ENCODE data around the gene PEX5. TPM values are rescaled to one million over a fixed set of nuclear protein-coding genes. Genes with fewer than 3 reads are reported as not detected.
A peak's percentile ranks its signal among the peaks of the same experiment; 100 is the strongest.
"Not testable (repeated sequence)": the region's sequence is repeated elsewhere in the genome, so short reads cannot be mapped to it uniquely, and the experiment has no call there.

Gene PEX5
- total RNA-seq, 1 donor from 2014 or later = 20.2 TPM

DNA sequence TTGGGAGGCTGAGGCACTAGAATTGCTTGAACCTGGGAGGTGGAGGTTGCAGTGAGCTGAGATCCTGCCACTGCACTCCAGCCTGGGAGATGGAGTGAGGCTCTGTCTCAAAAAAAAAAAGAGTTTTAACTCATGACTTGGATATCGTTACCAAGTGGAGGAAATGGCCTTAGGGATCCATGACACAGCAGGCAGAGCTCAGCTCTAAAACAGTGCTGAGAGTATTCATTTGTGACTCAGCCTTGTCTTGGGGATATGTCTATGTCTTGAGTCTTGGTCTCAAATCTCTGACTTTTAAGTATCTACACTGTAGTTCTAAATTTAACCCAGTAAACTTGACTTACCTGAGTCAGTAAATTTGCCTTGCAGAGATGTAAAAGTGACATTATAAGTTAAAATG is 8.8 kb upstream of the PEX5 start:
- Mint-ChIP-seq H3K27ac (no peak overlapping the region), H3K36me3 (no peaks in the 10 kb centered on the region), H3K9me3 (peaks cover 15% of the 10 kb centered on the region), H3K4me3 (no peak overlapping the region), H3K4me1 (peaks cover 4% of the 10 kb centered on the region), H3K27me3 (ENCODE audit: insufficient read depth, low read depth) (peaks cover 10% of the 10 kb centered on the region)
- Histone ChIP-seq H4K20me1 (ENCODE audit: low read depth) (no peaks in the 10 kb centered on the region), H3K27ac (no peak overlapping the region), H3K4me2 (no peak overlapping the region), H3K9ac (no peak overlapping the region), H3K27me3 (no peaks in the 10 kb centered on the region), H3K36me3 (no peaks in the 10 kb centered on the region), H3K9me3 (ENCODE audit: low read depth) (no peaks in the 10 kb centered on the region), H3K79me2 (ENCODE audit: low read depth) (no peaks in the 10 kb centered on the region), H3F3A (ENCODE audit: low read depth) (no peaks in the 10 kb centered on the region), H3K4me3 (no peak overlapping the region), H2AFZ (replicated peaks) (no peak overlapping the region), H3K4me1 (no peaks in the 10 kb centered on the region)
- no peak for DNase-seq (ENCODE audit: low spot score)
- TF ChIP-seq EZH2 (IDR thresholded peaks at IDR 0.05) (no peak), EZH2phosphoT487 (IDR thresholded peaks at IDR 0.05) (no peak)
- TF ChIP-seq, protein P1, sequence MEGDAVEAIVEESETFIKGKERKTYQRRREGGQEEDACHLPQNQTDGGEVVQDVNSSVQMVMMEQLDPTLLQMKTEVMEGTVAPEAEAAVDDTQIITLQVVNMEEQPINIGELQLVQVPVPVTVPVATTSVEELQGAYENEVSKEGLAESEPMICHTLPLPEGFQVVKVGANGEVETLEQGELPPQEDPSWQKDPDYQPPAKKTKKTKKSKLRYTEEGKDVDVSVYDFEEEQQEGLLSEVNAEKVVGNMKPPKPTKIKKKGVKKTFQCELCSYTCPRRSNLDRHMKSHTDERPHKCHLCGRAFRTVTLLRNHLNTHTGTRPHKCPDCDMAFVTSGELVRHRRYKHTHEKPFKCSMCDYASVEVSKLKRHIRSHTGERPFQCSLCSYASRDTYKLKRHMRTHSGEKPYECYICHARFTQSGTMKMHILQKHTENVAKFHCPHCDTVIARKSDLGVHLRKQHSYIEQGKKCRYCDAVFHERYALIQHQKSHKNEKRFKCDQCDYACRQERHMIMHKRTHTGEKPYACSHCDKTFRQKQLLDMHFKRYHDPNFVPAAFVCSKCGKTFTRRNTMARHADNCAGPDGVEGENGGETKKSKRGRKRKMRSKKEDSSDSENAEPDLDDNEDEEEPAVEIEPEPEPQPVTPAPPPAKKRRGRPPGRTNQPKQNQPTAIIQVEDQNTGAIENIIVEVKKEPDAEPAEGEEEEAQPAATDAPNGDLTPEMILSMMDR (IDR thresholded peaks at IDR 0.05) = no peak

DNA sequence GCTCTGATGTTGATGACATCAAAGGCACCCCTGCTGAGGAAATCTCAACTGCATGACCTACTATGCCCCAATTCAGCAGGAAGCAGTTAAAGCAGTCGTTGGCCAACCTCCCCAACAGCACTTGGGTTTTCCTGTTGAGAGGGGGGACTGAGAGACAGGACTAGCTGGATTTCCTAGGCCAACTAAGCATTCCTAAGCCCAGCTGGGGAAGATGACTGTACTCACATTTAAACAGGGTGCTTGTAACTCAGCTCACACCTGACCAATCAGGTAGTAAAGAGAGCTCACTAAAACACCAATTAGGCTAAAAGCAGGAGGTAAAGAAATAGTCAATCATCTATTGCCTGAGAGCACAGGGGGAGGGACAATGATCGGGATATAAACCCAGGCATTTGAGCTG is 3.4 kb upstream of the PEX5 start:
- not testable (repeated sequence) for H2AFZ ChIP-seq (replicated peaks); H3K27ac ChIP-seq; DNase-seq (ENCODE audit: low spot score); H4K20me1 ChIP-seq (ENCODE audit: low read depth); H3K36me3 ChIP-seq; H3K27me3 Mint-ChIP-seq (ENCODE audit: insufficient read depth, low read depth); H3K4me3 ChIP-seq; H3K9ac ChIP-seq; H3K4me3 Mint-ChIP-seq; H3K4me2 ChIP-seq; H3K9me3 Mint-ChIP-seq; H3K9me3 ChIP-seq (ENCODE audit: low read depth); H3K36me3 Mint-ChIP-seq; H3K27me3 ChIP-seq
- Mint-ChIP-seq H3K27ac (peak overlapping the region; percentile 69), H3K4me1 (peaks cover 26% of the 10 kb centered on the region)
- Histone ChIP-seq H3K79me2 (ENCODE audit: low read depth) (peaks cover 12% of the 10 kb centered on the region), H3K4me1 (peaks cover 10% of the 10 kb centered on the region), H3F3A (ENCODE audit: low read depth) (peaks cover 14% of the 10 kb centered on the region)

DNA sequence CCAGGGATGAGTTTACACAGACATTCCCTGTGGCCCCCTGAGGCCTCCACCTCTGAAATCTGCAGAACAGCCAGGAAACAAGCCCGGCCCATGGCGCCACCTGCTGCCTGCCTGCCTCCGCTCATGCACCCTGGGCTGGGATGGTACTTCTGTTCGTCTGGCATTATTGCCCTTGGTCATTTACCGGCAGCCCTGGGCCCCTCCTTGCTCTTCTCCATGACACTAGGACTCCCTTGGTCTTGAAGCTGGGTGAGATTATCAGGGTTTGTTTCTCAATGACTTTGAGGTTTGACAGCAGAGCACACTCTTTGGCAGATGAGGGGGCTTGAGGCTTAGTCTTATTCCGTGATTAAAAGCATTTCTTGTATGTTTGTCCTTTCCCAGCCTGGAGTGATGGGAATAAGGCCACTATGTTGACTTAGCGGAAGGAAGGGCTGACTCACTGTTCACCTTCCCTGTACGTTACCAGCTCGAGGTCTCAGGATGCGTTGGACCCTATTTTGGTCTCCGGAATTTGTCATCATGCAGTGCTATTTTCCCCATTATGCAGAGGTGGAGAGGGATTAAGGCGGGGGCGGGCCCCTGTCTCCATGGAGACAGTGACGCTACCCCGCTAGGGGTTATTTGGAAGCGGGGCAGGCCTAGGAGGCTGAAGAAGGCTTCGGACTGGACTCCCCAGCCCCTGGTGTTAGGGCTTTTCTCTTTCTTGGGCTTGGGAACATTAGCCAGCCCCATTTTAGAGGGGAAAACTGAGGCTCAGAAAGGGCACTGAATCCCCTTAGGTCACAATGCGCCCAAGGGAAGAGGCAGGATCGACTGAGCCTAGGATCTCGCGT is 706 bp upstream of the PEX5 start:
- no peaks in the 10 kb centered on the region for H3K36me3 ChIP-seq
- H3K4me1 Mint-ChIP-seq = peaks cover 32% of the 10 kb centered on the region
- TF ChIP-seq, protein P1 (IDR thresholded peaks at IDR 0.05) = peak; percentile 82
- TF ChIP-seq EZH2phosphoT487 (IDR thresholded peaks at IDR 0.05) (no peak), EZH2 (IDR thresholded peaks at IDR 0.05) (no peak)
- no peaks in the 10 kb centered on the region for H4K20me1 ChIP-seq (ENCODE audit: low read depth)
- H2AFZ ChIP-seq (replicated peaks) = peak overlapping the region; percentile 85
- H3K27me3 ChIP-seq = no peaks in the 10 kb centered on the region
- peak overlapping the region; percentile 72 for H3K4me3 ChIP-seq
- peaks cover 2% of the 10 kb centered on the region for H3K27me3 Mint-ChIP-seq (ENCODE audit: insufficient read depth, low read depth)
- H3K27ac Mint-ChIP-seq = peak overlapping the region; percentile 94
- H3K4me1 ChIP-seq = peaks cover 11% of the 10 kb centered on the region
- H3F3A ChIP-seq (ENCODE audit: low read depth) = peaks cover 14% of the 10 kb centered on the region
- no peak overlapping the region for H3K27ac ChIP-seq
- peak; percentile 85 for DNase-seq (ENCODE audit: low spot score)
- H3K4me3 Mint-ChIP-seq = peak overlapping the region; percentile 92
- H3K9me3 Mint-ChIP-seq = no peaks in the 10 kb centered on the region
- H3K9ac ChIP-seq = no peak overlapping the region
- peaks cover 18% of the 10 kb centered on the region for H3K36me3 Mint-ChIP-seq
- H3K79me2 ChIP-seq (ENCODE audit: low read depth) = peaks cover 21% of the 10 kb centered on the region
- H3K9me3 ChIP-seq (ENCODE audit: low read depth) = no peaks in the 10 kb centered on the region
- H3K4me2 ChIP-seq = peak overlapping the region; percentile 96

Measured in neural progenitor cell (in vitro differentiated cells).